Progenitor cell of endocrine pancreas (in vitro differentiated cells): ENCODE data around the gene DIMT1. TPM values are rescaled to one million over a fixed set of nuclear protein-coding genes. Genes with fewer than 3 reads are reported as not detected.

Source experiments
- DNase-seq: peaks from one replicate; pipeline ENCODE4 v3.0.0; 2021; ENCODE audit warnings: low spot score; ENCODE audit not compliant: unreplicated experiment
- H3K27ac Mint-ChIP-seq: 2 replicates; pipeline ENCODE4 v1.8.0; 2021; ENCODE audit warnings: mild to moderate bottlenecking, moderate library complexity, mixed read lengths
- H3K27me3 Mint-ChIP-seq: 2 replicates; pipeline ENCODE4 v1.8.0; 2021; ENCODE audit warnings: mixed read lengths
- H3K36me3 Mint-ChIP-seq: 2 replicates; pipeline ENCODE4 v1.8.0; 2022; ENCODE audit warnings: mixed read lengths; ENCODE audit not compliant: insufficient read depth
- H3K4me1 Mint-ChIP-seq: 2 replicates; pipeline ENCODE4 v1.8.0; 2021; ENCODE audit warnings: low read depth, mixed read lengths
- H3K4me3 Mint-ChIP-seq: 2 replicates; pipeline ENCODE4 v1.8.0; 2021; ENCODE audit warnings: low read depth, mild to moderate bottlenecking, moderate library complexity, mixed read lengths
- H3K9me3 Mint-ChIP-seq: 2 replicates; pipeline ENCODE4 v1.8.0; 2021; ENCODE audit warnings: low read depth, mixed read lengths
- total RNA-seq: library from RNA; stranded (reverse); gene quantifications from 2 replicates; pipeline ENCODE4 v1.2.1, GENCODE V29; 2021
- TF ChIP-seq, protein P1 (sequence below): fragments of 200-600 bp; sonication (generic); IDR thresholded peaks from one replicate; pipeline ENCODE4 v1.5.0; 2021; ENCODE audit warnings: antibody characterized with exemption, mild to moderate bottlenecking; ENCODE audit not compliant: unreplicated experiment

The DIMT1 gene
- total RNA-seq, 1 donor from 2014 or later, result 18.6 TPM

DNA sequence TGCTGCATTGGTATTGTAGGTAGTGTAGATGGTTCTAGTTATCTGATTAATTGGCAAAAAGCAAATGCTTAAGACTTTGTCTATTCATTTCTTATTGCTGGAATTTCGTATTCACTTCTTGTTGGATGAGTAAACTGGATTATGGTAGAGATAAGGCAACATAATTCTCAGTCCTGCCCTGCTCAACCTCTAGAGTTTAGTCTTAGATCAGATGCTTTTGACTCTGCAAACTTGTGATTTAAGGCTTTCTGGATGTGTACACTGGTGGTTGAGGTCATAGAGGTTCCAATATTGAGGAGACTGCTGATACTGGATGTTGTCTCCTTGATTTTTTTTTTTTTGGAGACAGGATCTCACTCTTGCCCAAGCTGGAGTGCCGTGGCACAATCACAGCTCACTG lies 62.7 kb downstream of the DIMT1 start:
- no peak for DNase-seq
- Mint-ChIP-seq H3K27me3 (no peaks in the 10 kb centered on the region), H3K27ac (no peak overlapping the region), H3K4me3 (no peak overlapping the region), H3K9me3 (peaks cover 3% of the 10 kb centered on the region), H3K36me3 (peaks cover 4% of the 10 kb centered on the region), H3K4me1 (peaks cover under 1% of the 10 kb centered on the region)
- TF ChIP-seq, protein P1, sequence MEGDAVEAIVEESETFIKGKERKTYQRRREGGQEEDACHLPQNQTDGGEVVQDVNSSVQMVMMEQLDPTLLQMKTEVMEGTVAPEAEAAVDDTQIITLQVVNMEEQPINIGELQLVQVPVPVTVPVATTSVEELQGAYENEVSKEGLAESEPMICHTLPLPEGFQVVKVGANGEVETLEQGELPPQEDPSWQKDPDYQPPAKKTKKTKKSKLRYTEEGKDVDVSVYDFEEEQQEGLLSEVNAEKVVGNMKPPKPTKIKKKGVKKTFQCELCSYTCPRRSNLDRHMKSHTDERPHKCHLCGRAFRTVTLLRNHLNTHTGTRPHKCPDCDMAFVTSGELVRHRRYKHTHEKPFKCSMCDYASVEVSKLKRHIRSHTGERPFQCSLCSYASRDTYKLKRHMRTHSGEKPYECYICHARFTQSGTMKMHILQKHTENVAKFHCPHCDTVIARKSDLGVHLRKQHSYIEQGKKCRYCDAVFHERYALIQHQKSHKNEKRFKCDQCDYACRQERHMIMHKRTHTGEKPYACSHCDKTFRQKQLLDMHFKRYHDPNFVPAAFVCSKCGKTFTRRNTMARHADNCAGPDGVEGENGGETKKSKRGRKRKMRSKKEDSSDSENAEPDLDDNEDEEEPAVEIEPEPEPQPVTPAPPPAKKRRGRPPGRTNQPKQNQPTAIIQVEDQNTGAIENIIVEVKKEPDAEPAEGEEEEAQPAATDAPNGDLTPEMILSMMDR, result no peak

DNA sequence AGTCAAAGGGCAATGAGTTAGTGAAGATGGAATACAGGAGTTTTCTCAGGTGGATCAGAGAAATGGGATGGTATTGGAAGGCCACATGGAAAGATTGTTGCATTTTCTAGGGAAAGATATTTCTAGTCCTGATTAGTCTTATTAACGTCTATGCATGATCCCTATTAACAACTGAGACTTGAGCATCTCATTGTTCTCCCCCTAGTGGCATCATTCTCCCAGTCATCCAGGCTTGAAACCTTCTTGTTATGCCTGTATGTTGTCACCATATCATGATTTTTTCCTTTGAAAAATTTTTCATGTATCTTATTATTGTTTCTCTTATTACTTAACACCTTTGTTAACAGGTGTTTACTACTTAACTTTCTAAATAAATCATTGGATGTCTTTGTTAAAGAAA lies 63.3 kb downstream of the DIMT1 start:
- no peak overlapping the region for H3K27ac Mint-ChIP-seq
- no peaks in the 10 kb centered on the region for H3K27me3 Mint-ChIP-seq
- DNase-seq, result no peak
- H3K4me3 Mint-ChIP-seq, result no peak overlapping the region
- peaks cover 3% of the 10 kb centered on the region for H3K9me3 Mint-ChIP-seq
- TF ChIP-seq, protein P1, result peak; percentile 34
- peaks cover 4% of the 10 kb centered on the region for H3K36me3 Mint-ChIP-seq
- H3K4me1 Mint-ChIP-seq, result peaks cover 2% of the 10 kb centered on the region

Other genes starting within 250 kb of the DIMT1 start
- 69.3 and 75.3 TPM in 2 replicates for gene KIF2A, start 97.7 kb downstream of the DIMT1 start, total RNA-seq
- 32.7 and 36.2 TPM in 2 replicates for gene IPO11, start 8.9 kb upstream of the DIMT1 start, total RNA-seq
- gene LRRC70, start 174.9 kb upstream of the DIMT1 start, total RNA-seq, result 0.75 and 0.77 TPM in 2 replicates